Measurements from ENCODE around the gene EPS8. TPM values are rescaled to one million over a fixed set of nuclear protein-coding genes. Genes with fewer than 3 reads are reported as not detected.
A peak's percentile ranks its signal among the peaks of the same experiment; 100 is the strongest.

EPS8 gene
- total RNA-seq, 4 donors from 2014 or later: 93.7 to 173 (median 109) TPM

DNA sequence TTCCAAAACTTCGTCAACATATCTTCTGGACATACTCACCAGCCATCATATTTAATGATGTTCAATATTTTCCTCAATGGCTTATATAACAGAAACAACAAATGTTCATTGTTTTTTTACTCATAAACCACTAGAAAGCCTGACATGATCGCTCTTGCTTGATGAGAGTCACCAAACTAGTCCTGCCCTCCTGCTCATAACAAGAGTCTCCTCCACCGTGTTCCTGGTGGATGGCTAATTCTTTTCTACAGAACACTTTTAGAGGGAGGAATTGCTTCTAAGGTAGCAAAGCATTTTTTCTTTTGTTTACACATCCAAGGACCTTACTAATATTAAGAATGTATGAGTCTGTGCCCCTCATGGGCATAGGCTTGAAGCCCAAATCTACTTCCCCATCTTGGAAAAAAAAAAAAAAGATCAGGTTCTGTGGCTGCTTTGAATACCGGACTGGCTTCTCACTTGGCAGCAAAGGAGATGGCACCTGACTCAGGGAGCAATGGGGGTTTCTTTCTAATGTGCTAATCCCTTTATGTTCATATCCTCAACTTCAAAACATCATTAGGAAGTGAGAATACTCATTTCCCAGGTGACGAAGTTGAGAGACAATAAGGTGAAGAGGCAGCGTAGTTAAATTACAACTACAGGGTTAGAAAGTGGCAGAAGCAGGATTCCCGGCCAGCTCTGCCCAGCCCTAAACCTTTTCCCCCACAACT lies 188.8 kb downstream of the EPS8 start:
- DNase-seq: no peak
- TF ChIP-seq, protein P1, sequence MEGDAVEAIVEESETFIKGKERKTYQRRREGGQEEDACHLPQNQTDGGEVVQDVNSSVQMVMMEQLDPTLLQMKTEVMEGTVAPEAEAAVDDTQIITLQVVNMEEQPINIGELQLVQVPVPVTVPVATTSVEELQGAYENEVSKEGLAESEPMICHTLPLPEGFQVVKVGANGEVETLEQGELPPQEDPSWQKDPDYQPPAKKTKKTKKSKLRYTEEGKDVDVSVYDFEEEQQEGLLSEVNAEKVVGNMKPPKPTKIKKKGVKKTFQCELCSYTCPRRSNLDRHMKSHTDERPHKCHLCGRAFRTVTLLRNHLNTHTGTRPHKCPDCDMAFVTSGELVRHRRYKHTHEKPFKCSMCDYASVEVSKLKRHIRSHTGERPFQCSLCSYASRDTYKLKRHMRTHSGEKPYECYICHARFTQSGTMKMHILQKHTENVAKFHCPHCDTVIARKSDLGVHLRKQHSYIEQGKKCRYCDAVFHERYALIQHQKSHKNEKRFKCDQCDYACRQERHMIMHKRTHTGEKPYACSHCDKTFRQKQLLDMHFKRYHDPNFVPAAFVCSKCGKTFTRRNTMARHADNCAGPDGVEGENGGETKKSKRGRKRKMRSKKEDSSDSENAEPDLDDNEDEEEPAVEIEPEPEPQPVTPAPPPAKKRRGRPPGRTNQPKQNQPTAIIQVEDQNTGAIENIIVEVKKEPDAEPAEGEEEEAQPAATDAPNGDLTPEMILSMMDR (IDR thresholded peaks at IDR 0.05): no peak
- Histone ChIP-seq H3K4me3 (no peak overlapping the region), H3K36me3 (no peaks in the 10 kb centered on the region), H3K27me3 (no peaks in the 10 kb centered on the region), H3K9me3 (no peaks in the 10 kb centered on the region), H3K27ac (peak overlapping the region in 1 of 2 donors; percentile 65), H3K4me1 (peaks cover 0 to 9% of the 10 kb centered on the region in 2 donors)
- intact Hi-C loops (cut with DNase I; ENCODE audit: low total_unique reads): no loop called here

DNA sequence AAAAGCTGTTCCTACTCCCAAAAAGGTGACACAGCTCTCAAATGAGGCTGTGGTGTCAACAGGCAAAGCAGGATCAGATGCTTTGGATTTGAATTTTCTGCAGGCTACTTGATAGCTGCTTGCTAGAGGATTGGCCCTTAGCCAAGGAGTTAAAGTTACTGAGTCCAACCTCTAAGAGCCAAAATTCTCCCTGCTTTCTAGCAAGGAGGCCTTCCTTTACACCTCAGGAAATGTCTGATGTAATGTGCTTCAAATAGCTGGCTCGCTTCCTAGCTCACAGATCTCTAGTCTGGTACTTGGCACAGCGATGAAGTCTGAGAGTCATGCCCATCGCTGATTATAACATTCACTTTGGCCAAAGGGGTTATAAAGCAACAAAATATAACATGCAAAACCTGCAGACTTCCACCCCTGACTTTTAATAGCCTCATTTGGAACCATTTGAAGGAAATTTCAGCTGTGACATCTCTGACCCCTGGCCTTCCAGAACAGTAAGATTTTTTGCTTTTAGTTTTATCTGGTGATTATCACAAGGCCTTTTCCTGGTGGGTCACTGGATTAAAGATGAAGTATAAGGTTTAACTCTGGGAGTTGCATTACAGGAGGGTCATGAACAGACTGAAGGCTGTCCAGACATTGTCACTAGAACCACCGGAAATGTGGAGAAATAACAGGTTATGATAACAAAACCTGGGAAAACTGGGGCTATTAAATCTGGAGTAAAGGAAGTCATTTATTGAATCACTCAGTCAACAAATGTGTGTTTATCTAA lies 189.7 kb downstream of the EPS8 start:
- H3K4me1 ChIP-seq: peaks cover 0 to 9% of the 10 kb centered on the region in 2 donors
- H3K27me3 ChIP-seq: no peaks in the 10 kb centered on the region
- peak overlapping the region; percentile 49 to 65 for H3K27ac ChIP-seq
- peak; percentile 28 to 66 for DNase-seq
- no peak overlapping the region for H3K4me3 ChIP-seq
- TF ChIP-seq, protein P1 (IDR thresholded peaks at IDR 0.05): no peak
- TF ChIP-seq POLR2A (IDR thresholded peaks at IDR 0.05): no peak
- intact Hi-C loops (cut with DNase I; ENCODE audit: low total_unique reads): no loop called here
- no peaks in the 10 kb centered on the region for H3K9me3 ChIP-seq
- H3K36me3 ChIP-seq: no peaks in the 10 kb centered on the region

DNA sequence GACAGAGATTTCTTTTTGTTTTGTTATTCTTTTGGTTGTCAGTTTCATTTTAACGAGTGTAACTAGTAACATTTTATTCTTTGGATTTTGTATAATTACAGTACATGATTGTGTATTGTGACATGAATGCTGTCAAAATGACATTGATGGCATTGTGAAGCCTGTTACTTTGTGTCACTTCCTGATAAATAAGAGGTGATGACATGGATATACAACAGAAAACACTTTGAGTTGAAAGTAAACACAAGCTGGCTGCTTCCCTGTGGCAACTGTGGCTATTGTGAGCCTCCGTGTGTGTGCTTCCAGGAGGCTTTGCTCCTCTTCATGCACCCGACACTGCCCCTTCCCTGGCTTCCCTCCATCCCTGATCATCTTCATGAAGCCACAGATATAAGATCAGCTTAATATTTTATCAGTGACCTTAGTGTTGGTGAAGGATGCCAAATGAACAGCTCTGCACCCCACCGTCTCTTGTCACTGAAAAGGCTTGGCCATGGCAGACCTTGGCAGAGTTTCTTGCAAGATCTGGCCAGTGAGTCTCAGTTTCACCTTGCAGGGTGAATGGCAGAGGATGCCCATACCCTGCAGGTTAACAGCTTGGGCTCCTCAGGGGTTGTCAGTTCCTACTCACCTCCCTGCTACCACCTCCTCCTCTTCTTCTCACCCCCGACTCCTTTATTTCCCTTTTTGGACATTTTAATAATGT lies 191.9 kb downstream of the EPS8 start:
- no peak for DNase-seq
- Histone ChIP-seq H3K4me1 (peaks cover 0 to 9% of the 10 kb centered on the region in 2 donors), H3K27ac (no peak overlapping the region), H3K4me3 (no peak overlapping the region), H3K9me3 (no peaks in the 10 kb centered on the region), H3K27me3 (no peaks in the 10 kb centered on the region), H3K36me3 (no peaks in the 10 kb centered on the region)
- TF ChIP-seq, protein P1 (IDR thresholded peaks at IDR 0.05): no peak
- no peak for TF ChIP-seq POLR2A (IDR thresholded peaks at IDR 0.05)
- intact Hi-C loops (cut with DNase I; ENCODE audit: low total_unique reads): no loop called here

DNA sequence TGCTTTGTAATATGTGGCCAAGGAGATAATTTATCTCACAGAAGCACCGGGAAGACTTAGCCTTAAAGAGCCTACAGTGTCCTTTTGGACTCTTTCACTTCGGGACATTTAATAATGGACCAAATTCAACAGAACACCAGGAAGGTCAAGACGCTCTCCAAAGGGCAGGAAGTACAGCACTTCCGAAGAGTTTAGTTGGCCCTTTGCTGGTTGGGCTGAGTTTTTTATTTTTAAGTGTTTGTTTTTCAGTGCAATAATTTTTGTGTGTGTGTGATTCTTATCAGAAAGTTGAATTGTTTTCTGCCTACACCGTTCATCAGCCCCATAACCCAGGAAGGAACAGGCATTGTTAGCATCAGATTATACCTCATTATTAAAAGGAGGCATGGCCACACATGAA lies 193.0 kb downstream of the EPS8 start:
- Histone ChIP-seq H3K36me3 (no peaks in the 10 kb centered on the region), H3K9me3 (no peaks in the 10 kb centered on the region), H3K4me3 (no peak overlapping the region), H3K27ac (peak overlapping the region; percentile 53 to 57), H3K4me1 (peaks cover 0 to 9% of the 10 kb centered on the region in 2 donors), H3K27me3 (no peaks in the 10 kb centered on the region)
- no peak for DNase-seq
- TF ChIP-seq POLR2A (IDR thresholded peaks at IDR 0.05): no peak
- TF ChIP-seq, protein P1 (IDR thresholded peaks at IDR 0.05): no peak
- intact Hi-C loops (cut with DNase I; ENCODE audit: low total_unique reads): no loop called here
